Kidney (tissue), 14 donors: ENCODE results near the gene DCLK1. TPM values are rescaled to one million over a fixed set of nuclear protein-coding genes. Genes with fewer than 3 reads are reported as not detected.

Experiments used
- DNase-seq, 5 donors: peaks; one replicate each; pipeline ENCODE4 v3.0.0-alpha.2; 2013 to 2020
- FAIRE-seq: peaks from 2 replicates; lab custom pipeline; 2012; peaks lifted over from hg19 to GRCh38; lab: Jason Lieb, UNC
- H3K27ac ChIP-seq, 2 donors: one replicate each; pipeline ENCODE4 v1.7.0; 2013; ENCODE audit warnings: low read depth in 2 of 2, low read length in 2 of 2, inconsistent platforms in 1 of 2
- H3K27me3 ChIP-seq: one replicate; pipeline ENCODE4 v1.7.1; 2013; ENCODE audit warnings: low read length, inconsistent platforms; ENCODE audit not compliant: control insufficient read depth, insufficient read depth
- H3K36me3 ChIP-seq, 3 donors: one replicate each; pipeline versions ENCODE4 v1.7.0 to v1.7.1; 2013; ENCODE audit warnings: low read length in 3 of 3, control low read depth in 1 of 3, inconsistent platforms in 1 of 3; ENCODE audit not compliant: insufficient read depth in 3 of 3, control insufficient read depth in 2 of 3
- H3K4me1 ChIP-seq, 3 donors: one replicate each; pipeline versions ENCODE4 v1.7.0 to v1.7.1; 2013; ENCODE audit warnings: low read length in 3 of 3, inconsistent platforms in 1 of 3, low read depth in 1 of 3; ENCODE audit not compliant: control insufficient read depth in 2 of 3, insufficient read depth in 2 of 3
- H3K4me3 ChIP-seq, 3 donors: one replicate each; pipeline versions ENCODE4 v1.7.0 to v1.8.1; 2013; ENCODE audit warnings: low read length in 3 of 3, control low read depth in 1 of 3, inconsistent platforms in 1 of 3
- H3K9ac ChIP-seq, 3 donors: one replicate each; pipeline versions ENCODE4 v1.7.0 to v1.7.1; 2013; ENCODE audit warnings: low read length in 3 of 3, control low read depth in 1 of 3, inconsistent platforms in 1 of 3
- H3K9me3 ChIP-seq, 3 donors: one replicate each; pipeline versions ENCODE4 v1.7.0 to v1.7.1; 2013; ENCODE audit warnings: low read length in 3 of 3, control low read depth in 1 of 3, inconsistent platforms in 1 of 3; ENCODE audit not compliant: control insufficient read depth in 2 of 3, insufficient read depth in 1 of 3
- CTCF ChIP-seq: IDR thresholded peaks from 3 replicates; pipeline ENCODE4 v1.5.1; 2012; ENCODE audit warnings: mild to moderate bottlenecking, moderate library complexity, borderline replicate concordance; ENCODE audit not compliant: insufficient read depth; ENCODE audit errors: extremely low read depth
- intact Hi-C: fragments of 100-400 bp; cut with DNase I; formaldehyde crosslinking; loops from one replicate; pipeline ENCODE4 v1.11.1; 2022
- polyA plus RNA-seq: library from polyadenylated mRNA; stranded (reverse); fragments of 350-450 nt; fragmentation: Illumina TruSeq; extraction: RNeasy Lipid Tissue Mini Kit (QIAGEN cat#74804); gene quantifications from one replicate; pipeline ENCODE4 v1.2.3, GENCODE V29; 2014; ENCODE audit warnings: low read depth, low replicate concordance; ENCODE audit not compliant: insufficient read depth
- total RNA-seq: library from RNA; stranded (reverse); fragmentation: NEBNext Ultra II Directional; extraction: Animal tissue kit (Norgen Biotek cat#: 25700); gene quantifications from one replicate; pipeline ENCODE4 v1.2.1, GENCODE V29; 2021
- donor health status: control.
- donor health status: control.
- donor health status: control.
- donor health status: control.
- donor health status: control.
- donor health status: DM: yes; HTN: yes; CAD: no.
- donor health status: Normal renal cell carcinoma (clear cell type).

Gene DCLK1
- total and polyA plus RNA-seq, 2 donors from 2014 or later, result 0.73 to 8.3 TPM

GRCh38 chr13:35855531-35856019 lies 275.6 kb downstream of the DCLK1 start:
- intact Hi-C loops, result no loop called here
- Histone ChIP-seq H3K36me3 (no peaks in the 10 kb centered on the region), H3K9me3 (no peaks in the 10 kb centered on the region), H3K4me3 (no peak overlapping the region), H3K4me1 (no peaks in the 10 kb centered on the region), H3K27me3 (no peaks in the 10 kb centered on the region), H3K27ac (no peak overlapping the region), H3K9ac (no peak overlapping the region)
- FAIRE-seq (no peak), DNase-seq (peak in 4 of 5 donors; percentile 19 to 59 (median 46))
- TF ChIP-seq CTCF, result no peak

DNA sequence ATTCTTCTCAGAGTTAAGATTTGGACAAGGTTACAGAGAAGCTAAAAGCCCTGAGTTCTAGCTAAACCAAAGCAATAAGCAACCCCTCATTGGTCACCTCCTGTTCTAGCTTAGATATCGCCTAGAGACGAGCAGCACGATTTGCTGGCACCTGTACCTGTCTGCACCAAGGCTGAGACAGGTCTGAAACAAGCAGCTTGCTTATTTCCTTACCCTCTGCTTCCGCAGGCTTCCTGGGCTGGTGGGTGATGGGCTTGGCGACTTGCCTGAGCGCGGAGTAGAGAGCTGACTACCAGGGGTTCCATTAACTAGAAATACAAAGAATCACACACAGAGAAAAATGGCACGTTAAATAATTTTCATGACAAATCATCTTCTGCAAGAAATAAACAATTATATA lies 276.9 kb downstream of the DCLK1 start:
- no peak overlapping the region for H3K27ac ChIP-seq
- no peak overlapping the region for H3K4me3 ChIP-seq
- H3K36me3 ChIP-seq, result no peaks in the 10 kb centered on the region
- H3K27me3 ChIP-seq, result no peaks in the 10 kb centered on the region
- no peak for TF ChIP-seq CTCF
- FAIRE-seq (no peak), DNase-seq (no peak)
- intact Hi-C loops, result no loop called here
- no peaks in the 10 kb centered on the region for H3K9me3 ChIP-seq
- no peak overlapping the region for H3K9ac ChIP-seq
- H3K4me1 ChIP-seq, result no peaks in the 10 kb centered on the region

DNA sequence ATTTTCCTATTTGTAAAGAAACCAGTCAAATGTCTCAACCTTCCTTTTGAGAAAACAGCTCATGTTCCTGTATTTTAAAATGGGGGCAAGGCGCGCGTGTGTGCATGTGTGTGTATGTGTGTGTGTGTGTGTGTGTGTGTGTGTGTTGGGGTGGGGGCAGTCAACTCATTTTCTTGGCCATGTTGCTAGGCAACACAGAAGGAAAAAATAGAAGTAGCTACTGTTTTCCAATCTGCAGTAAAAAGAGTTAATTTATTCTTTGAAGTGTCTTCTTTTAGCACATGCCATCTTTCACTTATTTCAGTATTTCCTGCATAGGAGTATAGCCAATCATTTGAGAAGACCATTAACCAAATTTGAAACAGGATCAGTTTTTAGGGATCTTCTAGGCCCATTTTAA lies 279.3 kb downstream of the DCLK1 start:
- FAIRE-seq, result no peak
- TF ChIP-seq CTCF, result no peak

GRCh38 chr13:35851356-35851755 lies 279.8 kb downstream of the DCLK1 start:
- TF ChIP-seq CTCF, result no peak
- DNase-seq (no peak), FAIRE-seq (no peak)
- no peak overlapping the region for H3K27ac ChIP-seq
- H3K9me3 ChIP-seq, result no peaks in the 10 kb centered on the region
- no peak overlapping the region for H3K9ac ChIP-seq
- intact Hi-C loops, result no loop called here
- no peak overlapping the region for H3K4me3 ChIP-seq
- H3K36me3 ChIP-seq, result no peaks in the 10 kb centered on the region
- no peaks in the 10 kb centered on the region for H3K4me1 ChIP-seq
- no peaks in the 10 kb centered on the region for H3K27me3 ChIP-seq

More for the DNA sequence above, 279.3 kb downstream of the DCLK1 start:
- H3K27me3 ChIP-seq, result no peaks in the 10 kb centered on the region
- no peak overlapping the region for H3K27ac ChIP-seq
- no peak overlapping the region for H3K4me3 ChIP-seq
- H3K4me1 ChIP-seq, result no peaks in the 10 kb centered on the region
- no peaks in the 10 kb centered on the region for H3K9me3 ChIP-seq
- intact Hi-C loops, result no loop called here
- no peak overlapping the region for H3K9ac ChIP-seq
- DNase-seq, result no peak
- H3K36me3 ChIP-seq, result no peaks in the 10 kb centered on the region
